Stimulated activated CD8-positive, alpha-beta memory T cell treated with anti-CD3 and anti-CD28 coated beads, Interleukin-4, amount 100 ng/mL, for 4 hours (primary cell): ENCODE measurements around the gene ZNF888.
"Not testable (repeated sequence)": the region's sequence is repeated elsewhere in the genome, so short reads cannot be mapped to it uniquely, and the experiment has no call there.

Experiments used
- DNase-seq, 2 donors: peaks; one replicate each; pipeline ENCODE4 v3.0.0-alpha.2; 2020; ENCODE audit warnings: low read depth in 2 of 2, low spot score in 1 of 2

ZNF888 gene

GRCh38 chr19:52922841-52923777 lies at the start of gene ZNF888:
Gene ZNF888, minus strand, starts transcription at chr19:52923428. Its CDS starts 5,555 bp downstream, at chr19:52917873.
- DNase-seq = peak; percentile 70 to 73

GRCh38 chr19:52967772-52968171 lies 44.5 kb upstream of the ZNF888 start:
- no peak for DNase-seq

- DNase-seq = no peak
Observed at GRCh38 chr19:52963247-52963618, 40.0 kb upstream of the ZNF888 start.

DNA sequence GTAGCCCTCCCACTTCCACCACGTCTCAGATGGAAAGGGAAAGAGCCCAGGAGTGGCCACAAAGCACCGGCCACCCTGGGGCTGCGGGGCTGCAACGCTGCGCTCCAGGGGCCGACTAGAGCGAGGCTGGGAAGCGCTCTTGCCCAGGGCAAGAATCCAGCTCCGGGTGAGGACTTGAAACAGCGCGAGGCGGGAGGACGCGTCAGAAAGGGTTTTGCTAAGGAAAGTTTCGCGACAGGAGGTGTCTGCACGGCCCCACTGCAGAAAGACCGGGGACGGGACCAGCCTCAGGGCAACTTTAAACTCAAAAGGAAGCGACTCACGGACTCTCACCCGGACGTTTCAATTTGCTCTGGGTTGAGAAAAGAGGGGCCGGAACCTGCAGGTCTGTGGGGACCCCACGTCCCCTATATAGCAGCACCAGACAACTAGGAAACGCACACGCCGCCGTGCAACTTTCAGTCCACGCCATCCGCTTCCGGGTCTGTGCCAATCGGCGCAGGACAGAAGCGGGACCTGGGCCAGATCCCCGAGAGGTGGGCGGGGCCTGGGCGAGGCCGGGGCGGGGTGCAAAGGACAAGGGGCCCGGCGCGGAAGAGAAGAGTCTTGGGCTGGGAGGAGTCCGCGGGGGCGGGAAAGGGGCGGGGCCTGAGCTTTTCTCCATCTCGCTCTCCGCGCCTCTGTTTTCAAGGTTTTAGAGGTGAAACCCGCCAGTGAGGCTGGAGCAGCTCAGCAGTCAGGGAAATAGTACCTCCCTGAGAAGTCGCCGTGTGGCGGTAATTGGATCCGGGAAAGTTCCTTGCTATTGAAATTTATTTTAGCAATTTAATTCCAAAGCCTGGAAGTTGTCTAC lies 39.4 kb upstream of the ZNF888 start, which contains the start of gene ZNF816:
Gene ZNF816, minus strand, starts transcription at position 488 of the 853 bp plus-strand sequence. CDS start 6,792 bp downstream, outside the sequence.
- DNase-seq = peak; percentile 96 to 99

- DNase-seq = no peak
Observed at GRCh38 chr19:52961981-52962380, 38.8 kb upstream of the ZNF888 start.

DNA sequence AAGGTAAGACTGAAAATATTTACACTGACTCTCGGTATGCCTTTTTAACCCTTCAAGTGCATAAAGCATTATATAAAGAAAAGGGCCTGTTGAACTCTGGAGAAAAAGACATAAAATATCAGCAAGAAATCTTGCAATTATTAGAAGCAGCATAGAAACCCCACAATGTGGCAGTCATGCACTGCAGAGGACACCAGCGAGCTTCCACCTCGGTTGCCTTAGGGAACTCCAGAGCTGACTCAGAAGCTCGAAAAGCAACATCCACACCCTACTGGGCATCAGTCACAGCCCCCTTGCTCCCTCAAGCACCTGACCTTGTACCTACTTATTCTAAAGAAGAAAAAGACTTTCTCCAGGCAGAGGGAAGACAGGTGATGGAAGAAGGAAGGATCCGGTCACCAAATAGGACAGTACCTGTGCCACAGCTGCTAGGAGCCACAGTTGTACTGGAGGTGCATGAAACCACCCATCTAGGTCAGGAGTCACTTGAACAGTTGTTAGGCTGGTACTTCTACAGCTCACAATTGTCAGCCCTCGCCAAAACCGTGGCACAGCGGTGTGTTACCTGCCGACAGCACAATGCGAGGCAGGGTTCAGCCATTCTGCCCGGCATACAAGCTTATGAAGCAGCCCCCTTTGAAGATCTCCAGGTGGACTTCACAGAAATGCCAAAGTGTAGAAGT lies 36.5 kb upstream of the ZNF888 start:
- no peak for DNase-seq

GRCh38 chr19:52957591-52957990 lies 34.4 kb upstream of the ZNF888 start:
- no peak for DNase-seq

- no peak for DNase-seq
Observed at GRCh38 chr19:52956917-52957316, 33.7 kb upstream of the ZNF888 start.

- no peak for DNase-seq
Observed at GRCh38 chr19:52949422-52949821, 26.2 kb upstream of the ZNF888 start.

DNA sequence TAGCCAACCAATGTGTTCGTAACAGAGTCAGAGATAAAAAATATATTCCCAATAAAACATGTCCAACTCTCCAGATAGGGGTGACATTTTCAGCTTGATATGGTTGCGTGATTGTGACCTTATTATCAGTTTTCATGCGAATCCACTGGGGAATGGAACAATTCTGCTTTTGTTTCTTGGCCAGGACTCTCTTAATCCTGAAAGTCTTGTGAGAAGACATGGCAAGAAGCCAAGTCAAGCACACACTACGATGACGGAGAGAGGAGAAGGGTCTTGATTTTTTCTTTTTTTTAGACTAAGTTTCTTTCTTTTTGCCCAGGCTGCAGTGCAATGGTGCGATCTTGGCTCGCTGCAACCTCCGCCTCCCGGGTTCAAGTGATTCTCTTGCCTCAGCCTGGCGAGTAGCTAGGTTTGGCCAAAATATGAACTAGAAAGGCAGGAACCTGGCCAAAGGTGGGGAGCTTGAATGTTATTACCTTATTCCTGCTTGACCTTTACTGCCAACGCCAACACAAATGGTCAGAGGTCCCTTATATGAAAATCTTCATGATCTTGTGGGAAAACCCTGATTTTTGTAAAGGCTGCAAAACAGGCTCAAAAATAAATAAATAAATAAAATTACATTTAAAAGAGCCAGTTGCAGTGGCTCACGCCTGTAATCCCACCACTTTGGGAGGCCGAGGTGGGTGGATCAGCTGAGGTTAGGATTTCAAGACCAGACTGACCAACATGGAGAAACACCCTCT lies 25.0 kb upstream of the ZNF888 start:
- no peak for DNase-seq

DNA sequence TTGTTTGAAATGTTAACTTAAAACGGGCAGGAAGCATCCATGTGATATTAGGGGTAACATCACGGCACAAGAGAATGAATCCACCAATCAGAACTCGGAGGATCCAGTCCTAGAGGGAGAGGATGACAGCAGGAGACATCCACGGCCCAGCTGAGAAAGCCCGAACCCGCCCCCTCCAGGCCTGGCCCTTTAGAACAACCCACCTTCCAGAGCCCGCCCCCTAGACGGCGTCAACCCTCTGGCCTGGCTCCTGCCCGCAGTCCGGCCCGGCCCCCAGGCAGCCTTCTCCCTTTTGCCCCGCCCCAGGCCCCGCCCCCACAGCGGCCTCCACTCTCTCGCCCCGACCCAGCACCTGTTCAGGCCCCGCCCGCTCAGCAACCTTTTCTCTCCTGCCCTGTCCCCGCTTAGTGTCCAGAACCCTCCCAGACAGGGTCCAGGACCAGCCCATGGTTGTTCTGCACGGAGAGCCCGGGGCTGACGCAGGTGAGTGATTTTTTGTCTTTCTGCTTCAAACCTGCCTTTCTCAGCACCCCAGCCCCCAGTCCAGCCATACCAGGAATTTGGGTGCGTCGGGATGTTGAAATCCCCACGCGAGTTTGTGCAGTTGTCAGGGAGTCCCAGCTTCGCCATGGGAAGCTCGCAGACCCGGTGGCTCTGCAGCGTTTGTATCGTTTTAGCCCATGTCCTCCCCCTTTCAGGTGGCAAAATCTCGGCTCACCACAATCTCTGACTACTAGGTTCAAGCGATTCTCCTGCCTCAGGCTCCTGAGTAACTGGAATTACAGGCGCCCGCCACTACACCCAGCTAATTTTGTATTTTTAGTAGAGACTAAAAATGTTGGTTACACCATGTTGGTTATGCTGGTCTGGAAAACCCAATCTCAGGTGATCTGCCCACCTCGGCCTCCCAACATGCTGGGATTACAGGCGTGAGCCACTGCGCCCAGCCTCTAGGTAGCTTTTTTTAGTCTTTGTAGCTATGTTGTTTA lies 23.4 kb upstream of the ZNF888 start:
- no peak for DNase-seq

GRCh38 chr19:52945652-52946321 lies 22.6 kb upstream of the ZNF888 start:
- DNase-seq = no peak

DNA sequence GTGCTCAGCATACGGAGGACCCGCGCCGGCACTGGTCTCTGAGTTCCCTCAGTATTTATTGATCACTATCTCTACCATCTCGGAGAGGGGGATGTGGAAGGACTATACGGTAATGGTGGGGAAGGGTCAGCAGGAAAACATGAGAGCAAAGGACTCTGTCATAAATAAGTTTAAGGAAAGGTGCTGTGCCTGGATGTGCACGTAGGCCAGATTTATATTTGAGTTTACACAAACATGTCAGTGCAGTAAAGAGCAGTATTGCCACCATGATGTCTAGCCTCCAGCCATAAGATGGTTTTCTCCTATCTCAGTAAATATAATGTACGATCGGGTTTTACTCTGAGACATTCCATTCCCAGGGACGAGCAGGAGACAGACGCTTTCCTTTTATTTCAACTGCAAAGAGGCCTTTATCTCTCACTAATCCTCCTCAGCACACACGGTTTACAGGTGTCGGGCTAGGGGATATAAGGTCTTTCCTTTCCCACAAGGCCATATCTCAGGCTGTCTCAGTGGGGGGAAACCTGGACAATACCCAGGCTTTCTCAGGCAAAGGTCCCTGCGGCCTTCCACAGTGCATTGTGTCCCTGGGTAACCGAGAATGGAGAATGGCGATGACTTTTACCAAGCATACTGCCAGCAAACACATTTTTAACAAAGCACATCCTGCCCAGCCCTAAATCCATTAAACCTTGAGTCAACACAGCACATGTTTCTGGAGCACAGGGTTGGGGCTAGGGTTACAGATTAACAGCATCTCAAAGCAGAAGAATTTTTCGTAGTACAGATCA lies 21.7 kb upstream of the ZNF888 start:
- not testable (repeated sequence) for DNase-seq

DNA sequence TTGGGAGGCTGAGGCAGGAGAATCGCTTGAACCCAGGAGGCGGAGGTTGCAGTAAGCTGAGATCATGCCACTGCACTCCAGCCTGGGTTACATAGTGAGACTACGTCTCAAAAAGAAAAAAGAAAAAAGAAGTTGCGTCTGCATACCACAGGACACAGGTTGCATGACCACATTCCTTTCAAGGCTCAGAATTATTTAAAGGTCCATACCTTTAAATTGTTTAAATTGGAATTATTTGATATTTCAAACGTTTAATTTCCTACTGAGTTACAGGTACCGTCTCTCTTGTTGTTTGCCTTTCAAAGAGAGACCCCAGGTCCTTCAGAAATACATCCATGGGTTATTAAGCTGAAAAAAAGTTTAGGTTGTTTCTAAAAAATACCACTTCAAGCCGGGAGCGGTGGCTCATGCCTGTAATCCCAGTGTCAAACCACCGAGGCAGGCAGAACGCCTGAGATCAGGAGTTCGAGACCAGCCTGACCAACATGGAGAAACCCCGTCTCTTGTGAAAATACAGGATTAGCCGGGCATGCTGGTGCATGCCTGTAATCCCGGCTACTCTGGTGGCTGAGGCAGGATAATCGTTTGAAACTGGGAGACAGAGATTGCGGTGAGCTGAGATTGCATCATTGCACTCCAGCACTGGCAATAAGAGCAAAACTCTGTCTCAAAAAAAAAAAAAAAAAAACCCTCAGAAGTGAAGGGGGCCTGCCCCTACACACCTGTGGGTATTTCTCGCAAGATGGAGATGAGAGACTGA lies 20.8 kb upstream of the ZNF888 start:
- DNase-seq = no peak

- DNase-seq = no peak
Observed at GRCh38 chr19:52943134-52943883, 20.1 kb upstream of the ZNF888 start.

- peak; percentile 91 to 93 for DNase-seq
Observed at GRCh38 chr19:52942386-52943133, 19.3 kb upstream of the ZNF888 start.
